Activated T-helper 1 cell treated with Interleukin-2 at 50 U/mL for 16 hours (primary cell): ENCODE results near the gene TRMT13.
"Not testable (repeated sequence)": the region's sequence is repeated elsewhere in the genome, so short reads cannot be mapped to it uniquely, and the experiment has no call there.

Source experiments
- DNase-seq: peaks from one replicate; pipeline ENCODE4 v3.0.0-alpha.2; 2020; ENCODE audit warnings: low read depth

The TRMT13 gene

GRCh38 chr1:100164216-100164615 is 31.3 kb downstream of the TRMT13 start:
- DNase-seq: no peak

GRCh38 chr1:100164702-100165101 is 31.7 kb downstream of the TRMT13 start:
- no peak for DNase-seq

- DNase-seq: no peak
These were observed 35.1 kb downstream of the TRMT13 start for GRCh38 chr1:100168051-100168450.

- DNase-seq: no peak
These were observed 44.5 kb downstream of the TRMT13 start for GRCh38 chr1:100177295-100178041.

- no peak for DNase-seq
These were observed 45.1 kb downstream of the TRMT13 start, which contains the start of gene LRRC39 for GRCh38 chr1:100178091-100178490. TSS of gene LRRC39 (minus strand) at chr1:100178256. CDS start at chr1:100168516, 9,740 bp downstream.

- no peak for DNase-seq
These were observed 50.4 kb downstream of the TRMT13 start for GRCh38 chr1:100183370-100183769.

GRCh38 chr1:100184536-100184935 is 51.6 kb downstream of the TRMT13 start:
- DNase-seq: no peak

GRCh38 chr1:100187912-100188311 is 54.9 kb downstream of the TRMT13 start:
- no peak for DNase-seq

- no peak for DNase-seq
These were observed 55.7 kb downstream of the TRMT13 start for GRCh38 chr1:100188617-100189016.

GRCh38 chr1:100198596-100198995 is 65.6 kb downstream of the TRMT13 start:
- DNase-seq: no peak

- DNase-seq: not testable (repeated sequence)
These were observed 67.1 kb downstream of the TRMT13 start for GRCh38 chr1:100200060-100200459.
